Colon (tissue), 2 donors: ENCODE measurements around the gene TNMD.
"Not testable (repeated sequence)": the region's sequence is repeated elsewhere in the genome, so short reads cannot be mapped to it uniquely, and the experiment has no call there.

Experiments used
- FAIRE-seq: peaks from 2 replicates; lab custom pipeline; 2012; peaks lifted over from hg19 to GRCh38; lab: Jason Lieb, UNC
- donor health status: control.
- donor health status: control.

The TNMD gene

DNA sequence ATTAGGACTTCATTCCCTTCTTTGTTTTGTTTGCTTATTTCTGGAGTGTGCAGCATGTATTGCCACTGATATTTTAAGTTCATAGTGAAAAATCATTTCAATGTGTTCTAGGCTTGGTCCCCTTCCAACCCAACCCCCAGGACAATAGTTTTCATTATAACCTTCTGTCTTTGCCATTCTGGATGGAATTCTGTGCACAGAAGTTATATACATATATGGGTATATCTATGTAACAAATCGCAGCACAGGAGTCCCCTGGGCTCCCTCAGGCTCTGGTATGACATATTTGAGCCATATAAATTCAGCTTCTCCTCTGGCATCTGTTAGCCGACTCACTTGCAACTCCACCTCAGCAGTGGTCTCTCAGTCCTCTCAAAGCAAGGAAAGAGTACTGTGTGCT is at the start of gene TNMD:
TSS of gene TNMD (plus strand) at position 326 of the 400 bp plus-strand sequence. CDS start 83 bp downstream, outside the sequence.
- FAIRE-seq = no peak

DNA sequence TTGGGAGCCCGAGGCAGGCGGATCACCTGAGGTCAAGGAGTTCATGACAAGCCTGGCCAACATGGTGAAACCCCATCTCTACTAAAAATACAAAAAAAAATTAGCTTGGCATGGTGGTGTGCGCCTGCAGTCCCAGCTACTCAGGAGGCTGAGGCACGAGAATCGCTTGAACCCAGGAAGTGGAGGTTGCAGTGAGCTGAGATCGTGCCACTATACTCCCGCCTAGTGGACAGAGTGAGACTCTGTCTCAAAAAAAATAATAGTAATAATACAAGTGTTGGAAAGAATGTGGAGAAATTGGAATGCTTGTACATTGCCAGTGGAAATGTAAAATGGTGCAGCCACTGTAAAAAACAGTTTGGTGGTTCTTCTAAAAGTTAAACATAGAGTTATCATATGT is 19.2 kb upstream of the TNMD start:
- not testable (repeated sequence) for FAIRE-seq

DNA sequence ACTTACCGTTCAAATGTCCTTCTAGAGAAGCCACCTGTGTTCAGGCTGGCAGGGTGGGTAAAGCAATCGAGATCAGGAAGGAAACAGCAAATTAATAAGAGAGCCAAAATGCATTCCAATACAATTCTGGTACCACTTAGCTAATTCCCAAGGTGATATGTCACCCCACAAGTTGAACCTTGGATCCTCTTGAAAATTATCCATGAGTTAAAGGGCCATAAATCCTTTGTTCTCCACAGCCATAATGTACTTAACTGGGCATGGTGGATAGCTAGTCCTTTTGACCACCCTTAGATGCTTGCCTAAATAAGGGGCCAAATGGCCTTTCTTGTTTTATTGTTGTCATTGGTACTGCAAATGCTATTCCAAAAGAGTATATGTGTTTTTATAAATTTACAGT is 2.0 kb downstream of the TNMD start:
- FAIRE-seq = no peak

DNA sequence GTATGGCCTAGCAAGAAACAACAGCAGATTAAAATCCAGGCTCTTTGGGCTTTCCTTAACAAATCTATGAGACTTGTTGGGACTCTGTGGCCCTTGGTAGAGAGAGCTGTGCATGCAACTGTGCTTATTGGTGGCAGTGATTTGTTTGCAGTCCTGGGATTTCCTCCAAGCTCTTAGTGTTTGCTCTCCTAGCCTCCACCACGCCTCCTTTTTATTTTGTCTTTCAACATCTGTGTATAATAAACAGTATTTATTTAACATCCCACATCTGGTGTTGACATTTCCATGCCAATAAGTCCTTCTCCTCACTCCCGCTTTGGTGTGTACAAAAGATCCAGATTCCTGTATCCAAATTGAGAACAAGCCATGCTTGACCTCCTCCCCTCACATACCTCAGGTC is 3.1 kb downstream of the TNMD start:
- peak; percentile 24 for FAIRE-seq

DNA sequence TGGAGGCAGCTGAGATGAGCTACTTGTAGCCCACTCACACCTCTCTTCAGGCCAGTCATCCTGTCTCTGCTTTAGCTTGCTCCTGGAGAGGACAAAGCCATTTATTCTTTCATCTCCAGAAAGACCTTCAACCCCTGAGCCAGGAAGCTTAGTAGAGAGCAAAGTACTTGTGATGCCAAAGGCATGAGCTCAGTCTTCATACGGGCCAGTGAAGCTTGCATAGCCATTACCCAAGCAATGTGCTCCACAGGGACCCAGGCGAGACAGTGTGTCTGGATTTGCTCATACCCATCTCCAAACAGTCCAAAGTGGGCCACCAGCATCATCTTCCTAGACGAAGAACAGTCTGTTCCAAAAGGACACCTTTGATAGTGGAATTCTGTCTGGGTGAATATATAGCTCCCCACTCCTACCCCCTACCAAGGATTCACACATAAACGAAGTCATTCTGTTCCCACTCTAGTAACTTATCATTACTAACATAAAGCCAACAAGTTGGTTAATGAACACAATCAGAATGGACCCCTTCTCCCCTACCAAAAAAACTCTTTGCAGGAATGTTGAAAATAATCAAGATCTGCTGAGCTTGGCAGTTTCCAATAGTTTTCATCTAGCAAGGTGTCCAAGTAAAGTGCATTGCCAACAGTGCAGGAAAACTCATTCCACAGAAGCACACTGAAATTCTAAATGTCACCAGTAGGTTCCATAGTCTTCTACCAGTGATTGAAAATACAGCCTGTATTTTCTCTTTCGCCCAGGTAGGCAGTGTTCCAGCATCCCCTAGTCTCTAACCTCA is 6.7 kb downstream of the TNMD start:
- FAIRE-seq = no peak

DNA sequence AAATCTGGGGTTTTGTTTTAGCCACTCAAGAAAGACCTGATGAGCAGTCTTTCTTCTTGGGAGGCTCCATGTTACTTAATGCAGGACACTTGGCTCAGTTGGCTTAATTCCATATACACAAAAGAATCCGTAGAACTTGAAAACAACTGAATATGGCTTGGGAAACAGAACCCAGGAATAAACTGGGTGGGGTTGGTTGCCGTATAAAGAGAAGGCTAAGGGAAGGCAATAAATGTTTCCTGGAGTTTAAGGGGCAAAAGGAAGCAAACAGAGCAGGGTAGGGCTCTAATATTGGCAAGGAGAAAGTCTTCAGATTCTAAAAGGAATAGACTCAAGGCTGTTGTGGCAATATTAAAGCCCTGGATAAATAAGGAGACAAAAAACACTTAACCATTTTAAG is 8.4 kb downstream of the TNMD start:
- FAIRE-seq = no peak

DNA sequence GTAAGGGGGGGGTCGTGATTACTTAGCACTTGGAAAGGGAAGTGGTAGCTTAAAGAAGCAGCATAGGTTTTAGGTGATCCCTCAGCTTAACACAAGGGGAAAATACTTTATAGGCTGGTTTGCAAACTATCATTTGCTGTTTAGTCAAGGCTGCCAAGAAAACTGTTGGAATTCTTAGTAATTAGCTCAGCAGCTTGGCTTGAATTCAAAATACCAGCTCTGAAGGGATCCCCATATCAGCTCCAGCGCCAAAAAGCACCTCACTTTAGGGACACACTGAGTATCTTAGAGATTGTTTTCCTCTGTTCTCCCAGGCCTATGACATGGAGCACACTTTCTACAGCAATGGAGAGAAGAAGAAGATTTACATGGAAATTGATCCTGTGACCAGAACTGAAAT is 8.8 kb downstream of the TNMD start:
- no peak for FAIRE-seq

DNA sequence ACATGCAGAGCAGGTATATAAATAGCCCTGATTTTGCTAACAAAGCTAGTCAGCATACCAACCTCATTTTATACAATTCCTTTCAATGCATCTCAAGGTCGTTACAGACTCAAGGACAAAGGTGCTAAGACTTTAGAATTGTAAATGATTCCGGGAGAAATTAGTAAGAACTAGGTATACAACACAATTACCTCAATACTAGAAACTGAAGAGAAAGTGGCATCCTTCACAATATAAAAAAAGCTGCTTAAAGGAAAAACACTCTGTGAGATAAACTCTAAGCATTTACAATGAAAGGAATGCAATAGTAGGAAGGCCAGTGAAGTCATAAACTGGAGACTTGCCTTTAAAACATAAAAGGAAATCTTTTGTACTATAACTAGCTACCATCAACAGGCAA is 11.9 kb downstream of the TNMD start:
- no peak for FAIRE-seq

DNA sequence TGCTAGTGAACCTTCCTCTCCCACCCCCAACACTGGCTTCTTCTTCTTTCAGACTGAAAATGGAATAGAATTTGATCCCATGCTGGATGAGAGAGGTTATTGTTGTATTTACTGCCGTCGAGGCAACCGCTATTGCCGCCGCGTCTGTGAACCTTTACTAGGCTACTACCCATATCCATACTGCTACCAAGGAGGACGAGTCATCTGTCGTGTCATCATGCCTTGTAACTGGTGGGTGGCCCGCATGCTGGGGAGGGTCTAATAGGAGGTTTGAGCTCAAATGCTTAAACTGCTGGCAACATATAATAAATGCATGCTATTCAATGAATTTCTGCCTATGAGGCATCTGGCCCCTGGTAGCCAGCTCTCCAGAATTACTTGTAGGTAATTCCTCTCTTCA is 14.7 kb downstream of the TNMD start:
- FAIRE-seq = no peak

DNA sequence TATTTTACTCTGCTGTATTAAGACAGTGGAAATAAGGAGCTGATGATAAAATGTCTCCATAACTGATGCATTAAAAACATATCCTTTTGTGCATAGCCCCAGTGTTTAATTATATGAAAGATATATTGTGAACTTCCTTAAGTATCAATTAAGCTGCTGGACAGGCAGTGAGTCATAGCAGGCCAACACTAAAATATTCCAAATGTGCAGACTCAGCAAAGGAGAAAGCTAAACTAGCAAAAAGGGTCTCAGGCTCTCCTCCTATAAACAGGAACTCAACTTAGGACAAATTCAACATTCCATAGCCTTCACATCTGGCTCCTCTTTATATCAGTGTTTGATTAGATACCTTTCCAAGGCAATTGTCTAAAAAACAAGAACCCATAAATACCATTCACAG is 15.6 kb downstream of the TNMD start:
- FAIRE-seq = no peak

DNA sequence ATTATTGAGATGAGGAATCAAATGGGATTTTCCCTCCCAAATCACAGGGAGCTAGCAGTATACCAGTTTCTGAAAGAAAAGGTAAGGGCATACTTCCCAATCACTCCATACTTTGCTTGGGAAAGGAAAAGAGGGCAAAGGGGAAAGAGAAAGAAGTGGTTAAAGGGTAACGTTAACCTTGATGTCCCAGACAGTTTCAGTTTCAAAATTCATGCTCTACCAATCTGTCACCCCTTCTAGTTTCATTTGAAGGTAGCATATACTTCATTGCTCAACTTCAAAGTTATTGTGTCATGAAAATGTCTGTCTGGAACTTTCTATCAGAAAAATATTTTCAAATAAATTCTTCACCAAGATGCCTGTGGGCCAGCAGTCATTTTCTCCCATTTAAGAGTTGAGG is 16.0 kb downstream of the TNMD start:
- FAIRE-seq = no peak

DNA sequence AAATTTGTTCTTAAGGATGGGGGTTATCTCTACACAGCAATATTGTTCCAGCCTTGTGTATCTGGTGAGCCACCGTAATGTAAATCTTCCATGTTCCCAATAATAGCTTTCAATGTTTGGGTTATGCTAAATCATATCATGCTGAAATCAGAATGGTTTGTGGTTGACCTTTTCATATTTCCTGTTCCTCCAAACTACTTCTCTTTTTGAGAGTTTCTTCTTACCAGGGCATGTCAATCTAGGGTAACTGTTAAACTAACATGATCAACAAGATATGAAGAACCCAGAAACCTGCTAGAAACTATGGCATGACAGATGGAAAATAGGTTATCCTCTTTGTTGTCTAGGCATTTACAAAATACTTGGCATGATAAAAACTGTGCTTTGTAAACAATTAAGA is 22.0 kb downstream of the TNMD start:
- FAIRE-seq = no peak

DNA sequence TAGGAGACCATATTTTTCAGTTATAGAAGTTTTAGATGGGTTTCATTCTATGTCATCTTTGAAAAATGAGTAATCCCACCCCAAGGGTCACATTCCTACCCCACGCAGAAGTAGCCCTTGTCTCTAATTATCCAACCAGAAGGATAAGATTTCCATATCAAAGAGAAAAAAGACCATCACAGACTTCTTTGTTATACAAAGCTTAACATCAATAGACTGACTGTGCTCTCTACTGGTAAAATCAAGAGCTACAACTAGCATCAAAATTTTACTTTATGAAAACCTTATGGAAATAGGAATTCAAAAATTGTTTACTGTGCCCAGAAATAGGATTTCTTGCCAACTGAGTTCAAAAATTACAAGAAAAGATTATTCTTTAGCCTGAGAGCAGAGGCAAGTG is 24.9 kb downstream of the TNMD start:
- FAIRE-seq = no peak

DNA sequence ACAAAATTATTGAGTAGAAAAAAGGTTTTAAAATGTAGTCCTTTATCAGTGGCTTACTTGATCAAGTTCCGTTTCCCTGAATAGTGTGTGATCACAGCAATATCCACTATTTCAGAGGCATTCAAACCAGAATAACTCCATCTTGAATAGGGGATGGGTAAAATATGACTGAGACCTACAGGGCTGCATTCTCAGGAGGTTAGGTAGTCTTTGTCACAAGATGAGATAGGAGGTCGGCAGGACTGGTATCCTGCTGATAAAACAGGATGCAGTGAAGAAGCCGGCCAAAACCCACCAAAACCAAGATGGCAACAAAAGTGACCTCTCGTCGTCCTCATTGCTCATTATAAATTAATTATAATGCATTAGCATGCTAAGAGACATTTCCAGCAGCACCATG is 27.2 kb downstream of the TNMD start:
- FAIRE-seq = no peak

DNA sequence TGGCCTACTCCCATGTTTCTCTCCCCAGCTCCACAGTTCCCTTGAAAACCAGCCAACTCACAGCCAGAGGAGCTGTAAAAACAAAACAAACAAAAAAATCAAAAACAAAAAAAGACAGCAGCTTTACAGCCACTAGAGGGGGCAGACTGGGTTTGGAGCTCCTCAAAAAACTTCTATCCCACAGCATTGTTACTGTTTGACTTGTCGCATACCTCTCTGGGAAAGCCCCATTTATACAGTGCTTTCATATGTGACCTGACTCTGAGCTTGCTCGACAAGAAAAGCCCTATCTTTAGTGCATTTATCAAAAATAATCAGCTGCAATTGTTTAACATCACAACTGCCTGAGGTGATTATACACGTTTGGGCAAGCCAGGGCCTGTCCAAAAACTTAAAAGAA is 30.3 kb downstream of the TNMD start:
- no peak for FAIRE-seq

DNA sequence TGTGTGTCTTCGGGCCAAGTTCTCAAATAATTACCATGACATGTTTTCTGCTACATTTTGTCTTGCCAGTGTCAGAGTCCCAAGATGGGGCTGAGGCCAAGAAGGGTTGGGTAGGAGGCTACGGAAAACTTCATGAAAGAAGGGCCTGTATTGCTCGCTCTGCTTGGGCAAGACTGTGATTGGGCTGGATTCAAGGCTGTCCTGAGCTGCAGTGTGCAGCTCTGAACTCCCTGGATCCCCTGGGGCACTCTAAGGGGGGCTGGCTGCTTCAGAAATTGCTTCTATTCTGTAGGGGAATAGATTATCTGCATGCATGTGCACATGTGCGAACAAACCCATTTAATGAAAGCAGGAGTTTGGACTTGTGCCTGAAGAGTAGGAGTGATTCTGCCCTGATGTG is 38.3 kb downstream of the TNMD start:
- FAIRE-seq = no peak

DNA sequence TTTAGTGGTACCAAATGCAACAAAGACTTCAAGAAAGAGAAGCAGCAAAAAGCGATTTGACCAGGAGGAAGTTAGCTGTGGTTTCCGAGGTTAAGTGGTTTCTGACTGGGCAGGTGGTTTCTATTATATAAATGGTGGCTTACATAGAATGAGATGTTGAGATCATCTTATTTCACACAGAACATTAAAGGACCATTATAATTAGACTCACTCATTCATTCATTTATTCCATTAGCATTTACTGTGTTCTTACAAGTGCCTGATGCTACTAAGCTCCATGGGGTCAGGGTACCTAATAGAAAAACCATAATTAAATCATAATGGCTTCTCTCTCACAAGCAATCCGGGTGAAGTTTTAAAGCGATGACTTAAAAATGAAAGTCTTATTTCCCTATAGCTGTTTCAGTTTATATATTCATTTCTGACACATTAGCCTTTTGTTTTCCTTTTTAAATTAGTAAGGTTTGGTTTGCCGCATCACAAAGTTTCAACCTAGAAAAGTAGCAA is 41.3 kb downstream of the TNMD start:
- FAIRE-seq = peak; percentile 68

DNA sequence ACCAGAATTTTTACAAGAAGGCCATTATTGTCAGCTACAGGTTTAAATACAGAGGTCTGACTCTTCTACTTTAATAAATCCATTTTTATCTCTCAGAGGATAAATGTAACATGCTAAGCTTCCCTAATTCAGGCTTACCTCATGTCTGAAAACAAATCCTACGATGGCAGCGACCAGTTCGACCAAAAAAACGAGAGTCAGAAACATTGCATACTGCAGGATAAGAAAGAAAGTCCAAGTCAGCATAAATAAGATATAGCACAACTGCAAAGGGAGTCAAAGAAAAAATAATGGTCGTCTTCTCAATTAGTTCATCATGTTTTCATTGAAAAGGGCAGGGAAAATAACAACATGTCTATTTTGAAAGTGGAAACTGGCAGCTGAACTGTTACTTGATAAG is 50.3 kb downstream of the TNMD start:
- FAIRE-seq = no peak

DNA sequence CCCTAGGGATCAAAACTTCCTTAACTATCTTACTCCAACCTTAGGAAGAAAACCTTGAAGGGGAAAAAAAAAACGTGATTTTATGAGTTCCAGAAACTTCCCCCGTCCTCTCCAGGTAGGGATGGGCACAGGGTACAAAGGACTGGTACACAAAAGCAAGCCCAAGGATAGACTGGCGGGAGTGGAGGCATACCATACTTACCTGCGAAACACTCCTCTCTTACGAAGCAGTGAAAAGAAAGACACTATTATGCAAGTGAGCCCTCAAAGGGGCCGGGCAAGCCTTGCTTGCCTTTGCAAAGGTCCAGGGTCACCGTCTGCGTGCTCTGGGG is 51.2 kb downstream of the TNMD start:
- no peak for FAIRE-seq

DNA sequence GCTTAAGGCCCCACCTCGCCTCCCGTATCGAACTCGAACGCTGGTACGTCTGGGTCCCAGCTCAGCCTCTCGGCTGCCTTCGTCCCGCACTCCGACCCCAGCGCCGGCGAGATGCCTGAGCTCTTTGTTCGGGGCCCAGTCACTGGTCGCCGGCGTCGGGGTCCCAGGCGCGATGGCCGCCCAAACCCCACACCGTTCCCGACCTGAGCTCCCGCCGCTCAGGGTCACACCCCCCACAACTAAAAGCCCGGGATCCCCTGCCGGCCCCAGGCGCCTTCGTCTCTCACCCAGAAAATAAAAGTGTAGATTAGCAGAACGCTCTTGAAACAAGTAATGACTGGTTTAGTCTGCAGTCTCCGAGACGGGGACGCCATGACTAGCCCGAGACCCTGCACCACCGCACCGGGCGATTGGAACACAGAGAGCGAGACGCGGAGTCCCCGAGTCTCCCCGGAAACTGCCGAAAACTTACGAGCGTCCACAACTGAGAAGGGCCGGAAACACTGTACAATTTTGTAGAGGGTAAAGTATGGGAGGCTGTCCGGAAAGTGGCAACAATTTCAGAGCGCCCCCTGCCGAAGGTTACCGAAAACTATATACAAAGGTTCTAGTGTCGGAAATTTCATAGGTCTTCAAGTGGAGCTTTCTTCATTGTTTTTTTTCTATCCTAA is 51.7 kb downstream of the TNMD start, which contains the start of gene TSPAN6:
TSS of gene TSPAN6 (minus strand) at position 486 of the 671 bp plus-strand sequence. CDS start at position 374, 112 bp downstream.
- FAIRE-seq = no peak

DNA sequence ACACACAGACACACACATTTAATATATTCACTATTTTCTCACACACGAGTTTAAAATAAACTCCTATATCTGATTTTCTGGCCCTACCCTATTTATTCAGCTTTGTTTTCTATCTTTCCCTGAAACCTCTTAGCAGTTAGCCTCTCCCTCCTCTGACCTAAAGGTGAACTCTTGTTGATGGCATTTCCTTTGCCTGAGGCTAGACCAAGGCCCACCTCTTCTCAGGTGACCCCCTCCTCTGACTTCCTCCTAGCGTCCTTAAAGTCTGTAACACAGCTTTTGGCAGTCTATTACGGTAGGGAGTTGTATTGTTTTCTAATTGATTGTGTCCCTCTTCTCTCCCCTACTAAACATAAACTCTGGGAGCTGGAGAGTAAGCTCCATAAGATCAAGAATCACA is 57.6 kb downstream of the TNMD start:
- FAIRE-seq = no peak

DNA sequence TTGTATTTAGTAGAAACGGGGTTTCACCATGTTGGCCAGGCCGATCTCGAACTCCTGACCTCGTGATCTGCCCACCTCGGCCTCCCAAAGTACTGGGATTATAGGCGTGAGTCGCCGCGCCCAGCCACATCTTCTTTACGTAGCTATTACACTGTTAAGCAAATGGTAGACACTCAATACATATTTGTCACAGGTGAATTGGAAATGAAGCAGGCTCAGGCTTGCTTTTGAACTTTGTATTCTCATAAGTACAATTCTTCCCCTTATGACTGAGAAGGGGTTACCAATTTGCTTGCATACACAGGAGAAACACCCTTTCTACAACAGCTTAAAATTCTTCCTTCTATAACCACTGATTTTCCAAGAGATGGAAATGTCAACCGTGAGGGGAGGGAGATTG is 58.5 kb downstream of the TNMD start:
- FAIRE-seq = no peak

DNA sequence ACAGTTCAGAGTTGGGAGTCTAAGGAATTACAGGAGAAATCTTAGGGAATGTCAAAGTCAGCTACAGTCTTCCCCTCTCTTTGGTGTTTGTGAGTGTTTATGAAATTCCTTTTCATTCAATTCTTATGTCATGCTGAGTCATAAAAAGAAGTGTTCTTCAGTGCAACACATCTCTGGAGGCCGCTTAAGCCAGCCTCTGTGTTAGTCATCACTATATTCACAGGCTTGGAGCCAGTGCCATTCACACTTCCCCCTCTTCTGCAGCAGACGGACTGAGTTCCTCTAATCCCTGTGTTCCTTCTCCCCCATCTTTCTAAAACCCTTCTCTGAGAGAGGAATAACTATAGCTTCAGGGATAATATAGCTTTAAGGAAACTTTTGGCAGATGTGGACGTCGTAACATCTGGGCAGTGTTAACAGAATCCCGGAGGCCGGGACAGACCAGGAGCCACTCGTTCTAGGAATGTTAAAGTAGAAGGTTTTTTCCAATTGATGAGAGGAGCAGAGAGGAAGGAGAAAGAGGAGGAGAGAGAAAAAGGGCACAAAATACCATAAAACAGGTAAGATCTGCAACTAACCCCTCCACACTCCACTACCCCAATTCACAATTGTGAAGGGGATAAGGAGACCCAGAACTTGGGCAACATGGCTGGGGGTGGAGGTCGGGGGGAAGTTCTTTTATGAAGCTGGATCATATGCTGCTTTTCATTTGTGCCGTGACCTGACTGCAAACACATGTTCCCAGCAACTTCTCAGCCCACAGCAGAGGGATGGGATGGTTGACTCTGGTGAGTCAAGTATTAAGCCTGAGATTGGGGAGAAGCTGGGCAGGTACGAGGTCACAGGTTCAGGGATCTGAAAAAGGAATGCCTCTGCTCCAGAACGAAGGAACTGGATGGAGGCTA is 59.5 kb downstream of the TNMD start, which contains the start of gene SRPX2:
TSS of gene SRPX2 (plus strand) at position 244 of the 905 bp plus-strand sequence. CDS start 2,124 bp downstream, outside the sequence.
- no peak for FAIRE-seq
